Activated CD4-positive, alpha-beta T cell treated with anti-CD3 and anti-CD28 coated beads for 36 hours (primary cell): ENCODE measurements around the gene CCR2. TPM values are rescaled to one million over a fixed set of nuclear protein-coding genes. Genes with fewer than 3 reads are reported as not detected.
"Not testable (repeated sequence)": the region's sequence is repeated elsewhere in the genome, so short reads cannot be mapped to it uniquely, and the experiment has no call there.

Source experiments
- ATAC-seq: fragments of 200-7000 bp; cut with Tn5 transposase; one replicate; pipeline ENCODE4 v1.10.0; 2021; ENCODE audit warnings: mild to moderate bottlenecking, moderate library complexity
- CTCF ChIA-PET: fragments of 350-600 bp; sonication (Branson Sonifier 250); formaldehyde crosslinking; loops from one replicate; lab custom pipeline; 2021; ENCODE audit warnings: antibody characterized with exemption; lab: Charles Lee
- POLR2A ChIA-PET: fragments of 350-600 bp; sonication (Branson Sonifier 250); formaldehyde crosslinking; loops from one replicate; lab custom pipeline; 2021; ENCODE audit warnings: antibody characterized with exemption, inconsistent platforms; lab: Charles Lee
- DNase-seq: peaks from one replicate; pipeline ENCODE4 v3.0.0-alpha.2; 2020
- H3K27ac Mint-ChIP-seq: one replicate; pipeline ENCODE4 v1.8.0; 2021; ENCODE audit warnings: mixed read lengths
- H3K27me3 Mint-ChIP-seq: one replicate; pipeline ENCODE4 v1.8.0; 2021; ENCODE audit warnings: mixed read lengths
- H3K36me3 Mint-ChIP-seq: one replicate; pipeline ENCODE4 v1.8.0; 2021; ENCODE audit warnings: low read depth, mixed read lengths
- H3K4me1 Mint-ChIP-seq: one replicate; pipeline ENCODE4 v1.8.0; 2021; ENCODE audit warnings: mixed read lengths
- H3K4me3 Mint-ChIP-seq: one replicate; pipeline ENCODE4 v1.8.0; 2021; ENCODE audit warnings: mild to moderate bottlenecking, moderate library complexity, mixed read lengths
- H3K9me3 Mint-ChIP-seq: one replicate; pipeline ENCODE4 v1.8.0; 2021; ENCODE audit warnings: low read depth, mixed read lengths
- intact Hi-C, 2 experiments: fragments of 100-400 bp; cut with DNase I in 1 of 2; cut with micrococcal nuclease in 1 of 2; formaldehyde crosslinking; loops; one replicate each; pipeline versions ENCODE4 v1.14.2 to v1.15.1; 2022 to 2024; cut with DNase I, micrococcal nuclease
- total RNA-seq, 2 experiments: library from RNA; stranded (reverse); gene quantifications; one replicate each; pipeline ENCODE4 v1.2.3, GENCODE V29; 2021

Gene CCR2
- total RNA-seq, 2 experiments from 2014 or later = 0.09 TPM; not detected in 1

GRCh38 chr3:46375814-46376213 lies 21.9 kb downstream of the CCR2 start:
- H3K27me3 Mint-ChIP-seq = peaks cover 35% of the 10 kb centered on the region
- CTCF ChIA-PET = interaction anchor here (0.7 to 1.7 kb wide), 2 partner anchors 99 to 286 kb away, joined by 3 to 5 read pairs; no protein-coding TSS in a partner anchor
- H3K4me3 Mint-ChIP-seq = no peak overlapping the region
- POLR2A ChIA-PET = no interaction called here
- H3K27ac Mint-ChIP-seq = no peak overlapping the region
- H3K36me3 Mint-ChIP-seq = no peaks in the 10 kb centered on the region
- H3K4me1 Mint-ChIP-seq = peaks cover 27% of the 10 kb centered on the region
- no peaks in the 10 kb centered on the region for H3K9me3 Mint-ChIP-seq
- intact Hi-C loops = loop anchor here (5.0 to 10.0 kb wide), 2 partner anchors 511 to 614 kb away; no protein-coding TSS in a partner anchor
- DNase-seq (no peak), ATAC-seq (no peak)

- H3K9me3 Mint-ChIP-seq = no peaks in the 10 kb centered on the region
- H3K4me1 Mint-ChIP-seq = peaks cover 28% of the 10 kb centered on the region
- H3K27me3 Mint-ChIP-seq = peaks cover 22% of the 10 kb centered on the region
- peak; percentile 84 for DNase-seq
- ChIA-PET CTCF (interaction anchor here (0.6 to 2.6 kb wide), 38 partner anchors 8 to 633 kb away, joined by 3 to 12 read pairs (median 4); partner anchors contain the start of genes CCR3, CCR5 and CXCR6), POLR2A (no interaction called here)
- H3K4me3 Mint-ChIP-seq = no peak overlapping the region
- no peaks in the 10 kb centered on the region for H3K36me3 Mint-ChIP-seq
- no peak overlapping the region for H3K27ac Mint-ChIP-seq
- ATAC-seq = peak; percentile 53
- intact Hi-C loops = loop anchor here (1.0 to 10.0 kb wide), 4 partner anchors 299 to 616 kb away; no protein-coding TSS in a partner anchor
These were observed 24.6 kb downstream of the CCR2 start for GRCh38 chr3:46378426-46378942.

DNA sequence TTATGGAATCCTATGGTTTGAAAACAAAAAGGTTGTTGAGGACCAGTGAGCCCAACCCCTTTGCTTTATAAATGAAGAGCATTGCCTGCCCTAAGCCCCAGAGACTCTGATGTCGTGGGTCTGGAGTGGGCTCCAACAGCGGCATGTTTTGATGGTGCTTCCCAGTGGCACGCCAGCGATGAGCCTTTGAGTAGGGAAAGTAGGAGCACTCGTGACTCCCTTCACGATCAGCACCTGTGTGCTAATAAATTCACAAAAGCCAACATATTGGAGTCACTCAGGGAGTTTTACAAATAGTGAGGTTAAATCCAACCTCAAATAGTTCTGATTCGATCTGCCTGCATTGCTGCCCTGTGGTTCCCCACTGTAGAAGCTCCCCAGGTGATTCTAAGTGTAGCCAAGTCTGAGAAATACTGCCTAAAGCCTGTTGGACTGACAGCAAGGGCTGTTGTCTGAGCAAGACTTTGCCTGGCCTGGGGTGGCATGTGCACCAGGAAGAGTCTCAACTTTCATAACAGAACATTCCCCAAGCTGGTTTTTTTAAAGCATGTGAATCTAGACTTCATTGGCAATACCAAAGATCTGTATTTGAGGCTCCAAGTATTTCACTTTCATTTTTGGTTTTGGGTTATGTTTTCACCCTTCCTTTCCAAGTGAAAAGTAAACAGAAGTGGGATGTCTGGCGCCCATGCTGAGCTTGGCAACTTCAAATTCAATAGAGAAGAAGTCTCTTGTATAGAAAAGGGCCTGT lies 26.7 kb downstream of the CCR2 start:
- Mint-ChIP-seq H3K27ac (no peak overlapping the region), H3K27me3 (peaks cover 15% of the 10 kb centered on the region), H3K4me1 (peaks cover 21% of the 10 kb centered on the region), H3K4me3 (no peak overlapping the region), H3K36me3 (no peaks in the 10 kb centered on the region), H3K9me3 (no peaks in the 10 kb centered on the region)
- intact Hi-C loops = no loop called here
- ATAC-seq (no peak), DNase-seq (no peak)
- CTCF ChIA-PET = interaction anchor here (0.6 to 1.3 kb wide), 3 partner anchors 9 to 286 kb away, joined by 4 to 6 read pairs (median 5); partner anchors contain the start of gene CCR5
- POLR2A ChIA-PET = no interaction called here

DNA sequence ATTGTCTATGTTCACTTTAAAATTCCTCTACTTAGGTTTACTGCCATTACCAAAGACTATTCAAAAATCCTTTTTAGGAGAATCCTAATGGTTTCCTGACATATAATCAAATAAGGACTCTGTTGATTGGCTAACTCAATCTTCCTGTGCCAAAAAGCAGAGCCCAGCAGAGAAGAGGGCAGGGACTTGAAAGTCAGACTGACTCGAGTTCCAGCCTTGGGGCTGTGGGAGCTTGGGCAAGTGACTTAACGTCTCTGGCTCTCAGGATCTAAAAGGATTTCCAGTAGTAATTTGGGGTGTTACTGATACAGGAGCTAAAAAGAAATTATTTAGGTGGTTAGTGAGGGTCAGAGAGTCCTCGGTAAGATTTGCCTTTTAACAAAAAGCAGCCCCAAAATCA lies 27.7 kb downstream of the CCR2 start:
- Mint-ChIP-seq H3K9me3 (no peaks in the 10 kb centered on the region), H3K27ac (no peak overlapping the region), H3K4me3 (no peak overlapping the region), H3K36me3 (no peaks in the 10 kb centered on the region), H3K4me1 (peaks cover 18% of the 10 kb centered on the region), H3K27me3 (peaks cover 12% of the 10 kb centered on the region)
- POLR2A ChIA-PET = no interaction called here
- CTCF ChIA-PET = interaction anchor here (0.6 to 1.3 kb wide), 2 partner anchors 10 to 69 kb away, joined by 3 to 5 read pairs; partner anchors contain the start of gene CCR5
- DNase-seq (no peak), ATAC-seq (no peak)
- intact Hi-C loops = no loop called here

- no peak overlapping the region for H3K27ac Mint-ChIP-seq
- POLR2A ChIA-PET = no interaction called here
- peaks cover 18% of the 10 kb centered on the region for H3K4me1 Mint-ChIP-seq
- ATAC-seq (no peak), DNase-seq (peak; percentile 4)
- H3K27me3 Mint-ChIP-seq = peaks cover 7% of the 10 kb centered on the region
- no peaks in the 10 kb centered on the region for H3K9me3 Mint-ChIP-seq
- H3K36me3 Mint-ChIP-seq = no peaks in the 10 kb centered on the region
- intact Hi-C loops = no loop called here
- CTCF ChIA-PET = interaction anchor here (0.6 to 1.5 kb wide), 7 partner anchors 11 to 308 kb away, joined by 3 to 4 read pairs (median 3); partner anchors contain the start of gene CCR5
- H3K4me3 Mint-ChIP-seq = no peak overlapping the region
These were observed 29.5 kb downstream of the CCR2 start for GRCh38 chr3:46383211-46383950.

- ChIA-PET POLR2A (interaction anchor here (0.6 kb wide), 1 partner anchor 183 kb away, joined by 3 read pairs; no protein-coding TSS in a partner anchor), CTCF (interaction anchor here (1.4 to 1.5 kb wide), 2 partner anchors 12 to 108 kb away, joined by 4 read pairs; no protein-coding TSS in a partner anchor)
- no peaks in the 10 kb centered on the region for H3K36me3 Mint-ChIP-seq
- H3K9me3 Mint-ChIP-seq = no peaks in the 10 kb centered on the region
- ATAC-seq (no peak), DNase-seq (no peak)
- intact Hi-C loops = no loop called here
- no peak overlapping the region for H3K4me3 Mint-ChIP-seq
- H3K27me3 Mint-ChIP-seq = peaks cover 7% of the 10 kb centered on the region
- H3K27ac Mint-ChIP-seq = no peak overlapping the region
- H3K4me1 Mint-ChIP-seq = peaks cover 18% of the 10 kb centered on the region
These were observed 30.0 kb downstream of the CCR2 start for GRCh38 chr3:46383951-46384330.

DNA sequence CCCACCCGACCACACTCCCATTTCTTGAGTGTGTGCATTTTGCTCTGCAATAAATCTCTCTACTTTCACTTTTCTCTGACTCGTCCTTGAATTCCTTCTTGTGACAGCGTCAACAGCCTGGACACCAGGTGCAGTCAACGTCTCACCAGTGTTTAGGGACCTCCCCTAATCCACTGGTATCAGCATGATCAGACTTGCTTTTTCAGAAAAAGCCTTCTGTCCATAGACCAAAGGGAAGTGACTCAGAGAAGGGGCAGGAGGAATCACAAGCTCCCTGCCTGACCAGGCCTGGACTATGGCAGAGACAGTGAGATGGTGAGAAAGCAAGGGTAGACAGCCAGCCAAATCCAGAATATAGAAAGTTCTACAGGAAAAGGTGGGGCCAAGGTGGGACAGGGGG lies 32.3 kb downstream of the CCR2 start:
- Mint-ChIP-seq H3K27ac (no peak overlapping the region), H3K4me1 (peaks cover 9% of the 10 kb centered on the region), H3K4me3 (no peak overlapping the region), H3K9me3 (no peaks in the 10 kb centered on the region), H3K36me3 (no peaks in the 10 kb centered on the region), H3K27me3 (peaks cover 7% of the 10 kb centered on the region)
- no peak for ATAC-seq
- intact Hi-C loops = no loop called here
- CTCF ChIA-PET = interaction anchor here (0.6 to 2.0 kb wide), 3 partner anchors 8 to 449 kb away, joined by 3 to 12 read pairs (median 3); no protein-coding TSS in a partner anchor
- POLR2A ChIA-PET = no interaction called here
- no peak for DNase-seq

DNA sequence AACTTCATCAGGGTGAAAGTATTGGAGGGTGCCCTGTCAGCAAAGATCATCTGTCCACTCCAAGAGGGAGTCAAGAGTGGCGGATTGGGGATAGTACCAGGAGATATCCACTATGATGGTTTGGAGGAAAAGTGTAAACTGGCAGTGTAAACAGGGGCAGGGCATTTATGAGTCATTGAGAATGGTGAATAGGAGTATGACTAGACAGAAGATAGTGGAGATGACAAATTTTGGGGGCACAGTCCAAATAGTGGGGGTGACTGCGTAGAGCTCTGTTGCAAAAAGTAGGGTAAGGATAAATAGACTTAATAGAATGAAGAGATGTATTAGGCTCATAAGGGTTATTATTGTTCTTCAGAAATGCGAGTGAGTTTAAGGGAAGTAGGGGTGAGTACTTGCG lies 34.9 kb downstream of the CCR2 start:
- DNase-seq, H3K27ac Mint-ChIP-seq, POLR2A ChIA-PET, H3K27me3 Mint-ChIP-seq, H3K36me3 Mint-ChIP-seq, H3K4me3 Mint-ChIP-seq, H3K4me1 Mint-ChIP-seq, intact Hi-C loops, ATAC-seq, H3K9me3 Mint-ChIP-seq: not testable (repeated sequence)
- CTCF ChIA-PET = interaction anchor here (1.3 kb wide), 1 partner anchor 11 kb away, joined by 3 read pairs; no protein-coding TSS in a partner anchor

- CTCF ChIA-PET = interaction anchor here (1.3 kb wide), 1 partner anchor 11 kb away, joined by 3 read pairs; no protein-coding TSS in a partner anchor
- Mint-ChIP-seq H3K9me3 (no peaks in the 10 kb centered on the region), H3K27me3 (peaks cover 4% of the 10 kb centered on the region), H3K4me1 (no peaks in the 10 kb centered on the region), H3K4me3 (no peak overlapping the region), H3K27ac (no peak overlapping the region), H3K36me3 (no peaks in the 10 kb centered on the region)
- ATAC-seq (no peak), DNase-seq (no peak)
- intact Hi-C loops = no loop called here
- POLR2A ChIA-PET = no interaction called here
These were observed 35.4 kb downstream of the CCR2 start for GRCh38 chr3:46389306-46389705.

DNA sequence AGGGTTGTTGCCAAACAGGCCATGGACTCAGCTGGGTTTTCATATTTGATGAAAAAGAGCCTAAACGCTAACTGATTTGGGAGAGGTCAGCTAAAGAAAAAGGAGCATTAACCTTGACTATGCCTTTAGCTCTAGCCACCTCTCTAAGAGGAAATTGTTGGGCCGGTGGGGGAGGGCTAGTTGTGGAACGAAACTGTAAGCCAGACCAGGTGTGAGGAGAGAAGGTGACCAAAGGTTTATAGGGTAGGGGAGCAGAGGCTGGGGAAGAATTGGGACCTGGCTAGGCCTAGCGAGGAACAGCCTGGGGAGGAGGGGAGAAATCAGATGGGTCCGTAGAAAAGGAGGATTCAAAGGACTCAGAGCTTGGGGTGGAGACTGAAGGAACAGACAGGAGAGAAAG lies 37.6 kb downstream of the CCR2 start:
- H3K4me1 Mint-ChIP-seq, H3K36me3 Mint-ChIP-seq, ATAC-seq, POLR2A ChIA-PET, H3K27me3 Mint-ChIP-seq, H3K9me3 Mint-ChIP-seq, H3K4me3 Mint-ChIP-seq, intact Hi-C loops, DNase-seq, H3K27ac Mint-ChIP-seq: not testable (repeated sequence)
- CTCF ChIA-PET = interaction anchor here (1.6 kb wide), 1 partner anchor 13 kb away, joined by 4 read pairs; no protein-coding TSS in a partner anchor

DNA sequence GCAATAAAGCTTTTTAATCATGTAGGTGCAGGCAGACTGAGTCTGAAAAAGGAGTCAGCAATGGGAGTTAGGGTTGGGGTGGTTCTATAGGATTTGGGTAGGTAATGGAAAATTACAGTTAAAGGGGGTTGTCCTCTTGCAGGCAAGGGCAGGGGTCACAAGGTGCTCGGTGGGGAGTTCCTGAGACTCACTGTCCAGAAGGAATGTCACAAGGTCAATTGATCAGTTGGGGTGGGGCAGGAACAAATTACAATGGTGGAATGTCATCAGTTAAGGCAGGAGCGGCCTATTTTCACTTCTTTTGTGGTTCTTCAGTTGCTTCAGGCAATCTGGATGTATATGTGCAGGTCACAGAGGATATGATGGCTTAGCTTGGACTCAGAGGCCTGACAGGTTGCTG lies 39.1 kb downstream of the CCR2 start:
- no peaks in the 10 kb centered on the region for H3K36me3 Mint-ChIP-seq
- H3K27me3 Mint-ChIP-seq = peaks cover 2% of the 10 kb centered on the region
- no peaks in the 10 kb centered on the region for H3K4me1 Mint-ChIP-seq
- H3K9me3 Mint-ChIP-seq = no peaks in the 10 kb centered on the region
- H3K4me3 Mint-ChIP-seq = no peak overlapping the region
- ChIA-PET POLR2A (no interaction called here), CTCF (no interaction called here)
- no peak overlapping the region for H3K27ac Mint-ChIP-seq
- ATAC-seq = no peak
- intact Hi-C loops = no loop called here
- no peak for DNase-seq
